Adipocyte (in vitro differentiated cells): ENCODE measurements around the gene MGLL.
A peak's percentile ranks its signal among the peaks of the same experiment; 100 is the strongest.

Source experiments
- DNase-seq: peaks from one replicate; pipeline ENCODE4 v3.0.0-alpha.2; 2015; ENCODE audit warnings: low read depth
- H3K27me3 ChIP-seq: replicated peaks from 2 replicates; pipeline ENCODE4 v1.7.0; 2013; ENCODE audit warnings: mild to moderate bottlenecking, low read length, moderate library complexity; ENCODE audit not compliant: control insufficient read depth, insufficient read depth
- H3K36me3 ChIP-seq: 2 replicates; pipeline ENCODE4 v1.7.0; 2013; ENCODE audit warnings: low read length, mild to moderate bottlenecking, moderate library complexity; ENCODE audit not compliant: control insufficient read depth, insufficient read depth, severe bottlenecking
- H3K4me1 ChIP-seq: 2 replicates; pipeline ENCODE4 v1.7.0; 2013; ENCODE audit warnings: mild to moderate bottlenecking, low read length, moderate library complexity; ENCODE audit not compliant: control insufficient read depth, insufficient read depth
- H3K4me3 ChIP-seq: 2 replicates; pipeline ENCODE4 v1.7.0; 2013; ENCODE audit warnings: mild to moderate bottlenecking, low read length, moderate library complexity
- H3K9ac ChIP-seq: 2 replicates; pipeline ENCODE4 v1.7.0; 2013; ENCODE audit warnings: mild to moderate bottlenecking, low read length, moderate library complexity
- H3K9me3 ChIP-seq: 2 replicates; pipeline ENCODE4 v1.7.0; 2013; ENCODE audit warnings: mild to moderate bottlenecking, low read length, moderate library complexity; ENCODE audit not compliant: control insufficient read depth

Gene MGLL

DNA sequence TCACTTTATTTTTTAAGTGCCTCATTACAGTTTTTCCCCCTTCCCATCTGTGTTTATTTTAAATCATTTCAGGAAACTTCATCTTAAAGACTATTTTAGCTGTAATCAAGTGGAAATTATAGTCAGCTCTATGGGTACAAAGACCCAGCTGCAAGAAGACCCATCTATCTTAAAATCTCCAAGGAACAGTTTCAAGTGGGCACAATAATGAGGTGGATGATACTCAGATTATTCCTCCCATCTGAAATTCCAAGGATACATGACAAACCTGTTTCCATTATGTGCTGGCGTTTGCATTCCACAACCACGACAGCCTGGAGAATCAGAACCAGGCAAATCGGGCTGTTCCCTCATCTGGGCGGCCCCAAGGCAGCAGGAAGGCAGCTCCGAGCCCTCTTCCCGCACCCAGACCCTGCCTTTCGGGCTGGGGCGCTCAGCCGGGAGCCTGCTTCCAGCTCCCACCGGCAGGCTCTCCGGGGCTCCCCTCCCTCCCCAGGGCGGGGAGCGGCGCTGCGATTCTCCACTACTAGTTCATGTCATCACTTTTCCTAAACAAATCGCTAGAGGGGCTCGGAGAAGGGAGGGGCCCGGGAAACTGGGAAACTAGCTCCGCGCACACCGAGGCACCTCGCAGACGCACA is at the start of gene MGLL:
MGLL (minus strand) TSS at position 475 of the 641 bp plus-strand sequence; CDS start at position 278, 197 bp downstream.
- Histone ChIP-seq H3K27me3 (no peaks in the 10 kb centered on the region), H3K9ac (peak within 1 kb of the TSS; percentile 94), H3K9me3 (peaks cover under 1% of the 10 kb centered on the region), H3K36me3 (no peaks in the 10 kb centered on the region), H3K4me3 (peak within 1 kb of the TSS; percentile 92), H3K4me1 (peaks cover 41% of the 10 kb centered on the region)
- DNase-seq: peak; percentile 81

DNA sequence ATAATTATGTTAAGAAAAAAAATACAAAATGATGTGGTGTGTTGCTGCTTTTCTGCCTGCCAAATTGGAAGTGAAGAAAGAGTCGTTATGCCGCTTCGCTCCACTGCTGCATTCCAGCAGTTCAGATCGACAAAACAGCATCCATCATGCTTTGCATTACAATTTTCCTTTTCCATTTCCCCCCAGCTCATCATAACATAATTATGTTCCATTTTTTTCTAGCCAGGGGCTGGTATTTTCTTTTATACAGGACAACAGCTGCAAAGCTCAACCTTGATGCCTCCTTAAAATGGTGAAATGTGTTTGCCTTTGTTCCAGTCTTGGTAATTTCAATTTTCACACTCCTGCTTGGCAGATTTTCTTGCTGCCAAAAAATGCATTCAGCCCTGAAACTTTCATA is 47.8 kb upstream of the MGLL start:
- H3K27me3 ChIP-seq: peaks cover 19% of the 10 kb centered on the region
- no peaks in the 10 kb centered on the region for H3K36me3 ChIP-seq
- H3K9me3 ChIP-seq: peaks cover 4% of the 10 kb centered on the region
- no peak overlapping the region for H3K4me3 ChIP-seq
- no peak for DNase-seq
- no peak overlapping the region for H3K9ac ChIP-seq
- H3K4me1 ChIP-seq: peaks cover 4% of the 10 kb centered on the region

DNA sequence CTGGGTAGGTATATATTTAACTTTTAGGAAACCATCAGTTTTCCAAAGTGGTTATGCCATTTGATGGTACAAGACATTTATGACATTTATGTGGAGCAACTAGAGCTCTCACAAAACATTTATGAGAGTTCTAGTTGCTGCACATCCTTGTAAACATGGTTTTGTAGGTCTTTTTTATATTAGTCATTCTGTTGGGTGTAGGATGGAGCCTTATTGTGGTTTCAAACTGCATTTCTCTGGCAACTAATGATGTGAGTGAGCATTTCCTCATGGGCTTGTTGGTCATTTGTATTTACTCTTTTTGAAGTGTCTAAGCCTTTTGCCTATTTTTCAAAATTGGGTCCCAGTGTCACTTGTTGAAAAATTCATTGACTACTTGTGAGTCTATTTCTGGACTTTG is 45.7 kb upstream of the MGLL start:
- Histone ChIP-seq H3K9me3 (peaks cover 5% of the 10 kb centered on the region), H3K4me3 (no peak overlapping the region), H3K4me1 (peaks cover 4% of the 10 kb centered on the region), H3K9ac (no peak overlapping the region), H3K27me3 (peaks cover 19% of the 10 kb centered on the region), H3K36me3 (no peaks in the 10 kb centered on the region)
- DNase-seq: peak; percentile 7

DNA sequence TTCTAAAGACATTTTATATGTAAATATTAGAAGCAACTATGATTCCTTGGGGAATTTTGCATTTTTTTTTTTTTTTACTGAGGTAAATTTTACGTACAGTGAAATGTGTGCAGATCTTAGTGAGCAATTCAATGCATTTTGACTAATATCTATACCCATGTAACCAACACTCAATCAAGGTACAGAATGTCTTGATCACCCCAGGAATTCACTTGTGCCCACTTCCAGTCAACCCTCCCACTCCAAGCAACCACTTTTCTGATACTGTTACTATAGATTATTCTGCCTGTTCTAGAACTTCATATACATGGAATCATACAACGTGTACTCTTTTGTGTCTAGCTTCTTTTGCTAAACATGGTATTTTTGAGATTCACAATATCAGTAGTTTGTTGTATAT is 45.1 kb upstream of the MGLL start:
- no peak overlapping the region for H3K4me3 ChIP-seq
- H3K27me3 ChIP-seq: peaks cover 19% of the 10 kb centered on the region
- peaks cover 4% of the 10 kb centered on the region for H3K4me1 ChIP-seq
- no peaks in the 10 kb centered on the region for H3K36me3 ChIP-seq
- H3K9me3 ChIP-seq: peaks cover 5% of the 10 kb centered on the region
- H3K9ac ChIP-seq: no peak overlapping the region
- no peak for DNase-seq

DNA sequence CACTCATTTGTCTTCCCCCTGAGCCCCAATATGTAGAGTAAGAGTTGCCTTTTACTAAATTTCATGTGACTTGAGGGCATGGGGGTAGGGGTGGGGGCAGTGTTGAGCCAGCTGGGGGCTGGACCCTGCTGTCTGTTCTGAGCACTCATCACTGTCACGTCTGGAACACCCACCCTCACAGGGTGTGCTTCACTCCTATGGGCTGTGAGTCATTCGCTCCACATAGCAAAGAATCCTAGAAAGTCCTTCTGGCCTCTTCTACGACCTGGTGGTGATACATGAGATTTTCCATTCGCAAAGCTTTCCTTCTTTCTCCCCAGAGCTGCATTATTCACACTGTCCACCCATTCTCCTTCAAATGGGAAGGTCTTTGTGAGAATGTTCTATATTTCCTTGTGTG is 43.6 kb upstream of the MGLL start:
- Histone ChIP-seq H3K9me3 (peaks cover 5% of the 10 kb centered on the region), H3K27me3 (peaks cover 10% of the 10 kb centered on the region), H3K4me3 (no peak overlapping the region), H3K36me3 (no peaks in the 10 kb centered on the region), H3K4me1 (peaks cover 4% of the 10 kb centered on the region), H3K9ac (no peak overlapping the region)
- peak; percentile 25 for DNase-seq

DNA sequence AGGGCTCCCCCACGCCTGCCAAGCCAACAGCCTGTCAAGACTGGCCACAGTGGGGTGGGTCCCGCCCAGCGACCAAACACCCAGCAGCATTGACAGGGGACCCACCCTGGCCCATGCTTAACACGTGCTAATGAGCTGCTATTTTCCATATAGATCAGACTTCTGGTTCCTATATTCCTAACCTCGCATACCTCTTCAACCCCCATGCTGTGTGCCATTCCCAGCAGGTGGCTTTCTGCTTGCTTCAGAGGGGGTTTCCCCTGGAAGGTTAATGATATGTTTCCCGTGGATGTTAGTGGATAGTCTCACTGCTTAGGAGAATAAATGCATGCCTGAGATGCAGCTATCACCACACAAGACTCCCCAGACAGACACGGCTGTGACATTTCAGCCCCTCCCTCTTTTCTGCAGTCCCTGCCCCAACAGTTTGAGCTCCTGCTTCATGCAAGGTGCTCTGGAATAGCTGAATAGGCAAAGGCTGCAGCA is 37.9 kb upstream of the MGLL start:
- peaks cover 10% of the 10 kb centered on the region for H3K27me3 ChIP-seq
- no peak overlapping the region for H3K9ac ChIP-seq
- H3K4me3 ChIP-seq: no peak overlapping the region
- H3K36me3 ChIP-seq: no peaks in the 10 kb centered on the region
- H3K9me3 ChIP-seq: peaks cover 2% of the 10 kb centered on the region
- H3K4me1 ChIP-seq: no peaks in the 10 kb centered on the region
- DNase-seq: no peak

DNA sequence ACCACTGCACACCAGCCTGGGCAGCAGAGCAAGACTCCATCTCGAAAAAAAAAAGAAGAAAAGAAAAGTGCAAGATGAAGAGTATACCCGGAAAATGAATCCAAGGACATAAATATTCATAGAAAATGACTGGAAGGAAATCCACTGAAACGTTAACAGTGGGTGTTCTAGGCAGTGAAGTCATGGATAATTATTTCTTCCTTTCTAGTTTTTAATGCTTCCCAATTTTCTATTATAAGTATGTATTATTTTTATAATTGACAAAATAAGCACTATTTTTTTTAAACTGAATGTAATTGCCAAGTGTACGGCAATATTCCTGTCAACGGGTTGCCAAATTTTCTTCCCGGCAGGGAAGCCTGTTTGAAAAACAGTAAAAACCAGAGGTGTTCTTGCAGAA is 37.4 kb upstream of the MGLL start:
- Histone ChIP-seq H3K4me1 (no peaks in the 10 kb centered on the region), H3K4me3 (no peak overlapping the region), H3K36me3 (no peaks in the 10 kb centered on the region), H3K9ac (no peak overlapping the region), H3K27me3 (peaks cover 10% of the 10 kb centered on the region), H3K9me3 (no peaks in the 10 kb centered on the region)
- DNase-seq: no peak

DNA sequence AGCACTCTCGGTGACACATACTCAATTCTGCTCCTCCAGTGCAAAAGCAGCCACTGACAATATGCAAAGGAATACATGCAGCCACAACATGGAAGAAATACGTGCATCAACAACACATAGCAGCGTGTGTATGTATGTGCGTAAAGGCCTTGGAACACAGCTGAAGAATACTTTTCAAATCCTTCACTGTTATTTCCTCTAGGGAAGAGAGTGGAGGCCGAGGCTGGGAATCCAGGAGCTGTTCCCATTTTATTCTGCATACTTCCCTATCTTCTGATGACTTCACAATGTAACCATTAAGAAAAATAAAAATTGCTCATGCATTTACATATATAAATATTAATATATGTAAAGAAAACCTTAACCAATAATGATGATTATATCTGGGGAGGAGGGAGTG is 36.6 kb upstream of the MGLL start:
- no peaks in the 10 kb centered on the region for H3K36me3 ChIP-seq
- DNase-seq: no peak
- no peak overlapping the region for H3K4me3 ChIP-seq
- peaks cover 15% of the 10 kb centered on the region for H3K27me3 ChIP-seq
- no peaks in the 10 kb centered on the region for H3K4me1 ChIP-seq
- H3K9me3 ChIP-seq: no peaks in the 10 kb centered on the region
- no peak overlapping the region for H3K9ac ChIP-seq

DNA sequence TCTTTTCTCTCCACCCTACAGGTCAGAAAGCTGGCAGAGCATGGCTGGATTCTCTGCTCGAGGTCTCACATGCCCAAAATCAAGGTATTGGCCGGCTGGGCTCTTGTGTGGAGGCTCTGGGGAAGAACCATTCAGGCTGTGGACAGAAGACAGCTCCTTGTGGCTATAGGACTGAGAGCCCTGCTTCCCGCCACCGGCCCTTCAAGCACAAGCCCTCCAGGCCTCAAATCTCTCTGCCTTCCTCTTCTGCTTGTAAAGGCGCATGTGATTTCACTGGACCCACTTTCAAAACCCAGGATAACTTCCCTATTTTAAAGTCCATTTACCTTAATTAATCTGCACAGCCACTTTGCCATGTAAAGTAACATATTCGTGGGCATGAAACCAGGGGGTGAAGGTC is 36.2 kb upstream of the MGLL start:
- Histone ChIP-seq H3K27me3 (peaks cover 18% of the 10 kb centered on the region), H3K9ac (no peak overlapping the region), H3K9me3 (no peaks in the 10 kb centered on the region), H3K36me3 (no peaks in the 10 kb centered on the region), H3K4me3 (no peak overlapping the region), H3K4me1 (no peaks in the 10 kb centered on the region)
- no peak for DNase-seq

DNA sequence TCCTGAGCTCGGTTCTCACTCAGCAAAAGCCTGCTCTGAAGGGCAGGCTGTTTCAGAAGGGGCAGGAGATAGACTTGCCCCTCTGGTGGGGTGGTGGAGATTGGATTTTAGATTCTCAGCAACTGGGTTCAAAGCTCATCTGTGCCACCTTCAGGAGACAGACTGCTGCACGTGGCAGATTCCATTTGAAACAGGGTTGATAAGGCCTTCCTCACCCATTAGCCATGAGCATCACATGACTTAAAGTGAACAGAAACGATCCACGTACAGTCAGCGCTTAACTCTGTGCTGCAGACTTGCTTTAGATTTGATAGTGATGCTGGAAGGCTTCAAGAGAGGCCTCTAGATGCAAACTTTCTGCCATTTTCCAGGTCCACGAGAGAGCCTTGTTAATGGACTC is 35.0 kb upstream of the MGLL start:
- DNase-seq: peak; percentile 28
- Histone ChIP-seq H3K9me3 (no peaks in the 10 kb centered on the region), H3K4me3 (no peak overlapping the region)

DNA sequence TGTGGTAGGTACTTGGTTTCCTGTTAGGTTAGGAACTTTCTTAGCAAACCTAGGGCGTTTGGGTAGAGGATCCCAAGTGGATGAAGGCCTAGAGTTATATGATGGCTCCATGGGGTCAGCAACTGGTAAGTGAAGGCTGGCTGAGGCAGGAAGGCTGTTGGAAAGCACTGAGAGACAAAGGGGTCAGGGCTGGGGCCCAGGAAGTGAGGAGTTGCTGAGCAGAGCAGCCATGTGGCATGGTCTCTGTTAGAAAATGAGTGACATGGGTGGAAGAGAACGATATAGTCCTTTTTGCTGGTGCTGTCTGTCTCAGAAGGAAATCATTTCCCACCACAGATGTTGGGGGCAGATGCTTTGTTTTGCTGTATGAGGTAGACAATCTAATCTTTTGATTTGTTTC is 34.5 kb upstream of the MGLL start:
- DNase-seq: no peak
- Histone ChIP-seq H3K27me3 (peaks cover 18% of the 10 kb centered on the region), H3K9me3 (no peaks in the 10 kb centered on the region), H3K4me1 (no peaks in the 10 kb centered on the region), H3K36me3 (no peaks in the 10 kb centered on the region), H3K4me3 (no peak overlapping the region), H3K9ac (no peak overlapping the region)

More for the DNA sequence above, 35.0 kb upstream of the MGLL start:
- Histone ChIP-seq H3K4me1 (no peaks in the 10 kb centered on the region), H3K27me3 (peaks cover 18% of the 10 kb centered on the region), H3K9ac (no peak overlapping the region), H3K36me3 (no peaks in the 10 kb centered on the region)

DNA sequence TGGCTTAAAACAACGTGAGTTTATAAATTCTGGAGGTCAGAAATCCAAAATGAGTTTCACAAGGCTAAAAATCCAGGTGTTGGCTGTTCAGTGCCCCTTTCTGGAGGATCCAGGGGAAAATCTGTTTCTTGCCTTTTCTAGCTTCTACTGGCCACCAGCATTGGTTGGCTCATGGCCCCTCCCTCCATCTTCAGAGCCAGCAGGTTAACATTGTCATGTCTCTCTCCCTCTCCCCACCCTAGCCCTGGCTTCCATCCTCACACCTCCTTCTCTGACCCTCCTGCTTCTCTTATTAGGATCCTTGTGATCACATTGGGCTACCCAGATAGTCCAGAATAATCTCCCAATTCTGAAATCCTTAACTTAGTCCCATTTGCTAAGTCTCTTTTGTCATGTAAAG is 32.9 kb upstream of the MGLL start:
- Histone ChIP-seq H3K4me3 (no peak overlapping the region), H3K9ac (no peak overlapping the region), H3K27me3 (peaks cover 15% of the 10 kb centered on the region), H3K9me3 (no peaks in the 10 kb centered on the region), H3K4me1 (no peaks in the 10 kb centered on the region), H3K36me3 (no peaks in the 10 kb centered on the region)
- no peak for DNase-seq
